NCI-H1436 (cell line): ENCODE data around the gene ADNP.
"Not testable (repeated sequence)": the region's sequence is repeated elsewhere in the genome, so short reads cannot be mapped to it uniquely, and the experiment has no call there.

Experiments used
- DNase-seq: peaks from one replicate; lab custom pipeline; 2025; lab: John Stamatoyannopoulos, UW

The ADNP gene

GRCh38 chr20:50931306-50932015, at the start of gene ADNP:
Gene ADNP (minus strand): TSS chr20:50931437. CDS start chr20:50903996, 27,441 bp downstream.
- DNase-seq: peak; percentile 95

DNA sequence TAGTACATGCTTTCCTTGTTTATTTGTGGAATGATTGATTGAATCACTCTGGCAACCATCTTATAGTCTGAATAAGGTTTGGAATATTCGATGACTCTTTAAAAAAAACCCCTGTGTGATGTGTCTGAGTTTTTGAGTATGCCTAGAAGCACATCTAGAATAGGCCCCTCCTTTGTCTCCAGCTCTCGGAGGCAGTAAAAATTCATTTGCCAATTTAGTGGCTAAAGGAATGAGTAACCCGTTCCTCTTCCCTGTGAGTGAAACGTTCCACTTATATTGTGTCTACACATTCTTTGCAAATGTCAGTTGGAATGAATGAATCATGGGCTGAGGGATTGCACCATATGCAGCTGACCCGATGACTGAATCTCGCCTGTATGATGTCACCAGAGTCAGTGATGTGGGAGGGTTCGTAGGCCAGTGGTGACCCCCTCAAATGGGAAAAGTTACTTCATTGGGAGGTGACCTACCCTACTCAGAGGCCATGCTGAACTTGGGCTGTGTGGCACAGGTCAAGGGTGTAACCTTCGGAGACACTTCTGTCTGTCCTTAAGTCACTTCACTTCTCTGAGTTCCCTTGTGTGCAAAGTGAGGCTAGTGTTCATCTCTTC, 48.9 kb upstream of the ADNP start:
- no peak for DNase-seq

- DNase-seq: not testable (repeated sequence)
These were observed 47.3 kb upstream of the ADNP start for GRCh38 chr20:50978533-50978932.

DNA sequence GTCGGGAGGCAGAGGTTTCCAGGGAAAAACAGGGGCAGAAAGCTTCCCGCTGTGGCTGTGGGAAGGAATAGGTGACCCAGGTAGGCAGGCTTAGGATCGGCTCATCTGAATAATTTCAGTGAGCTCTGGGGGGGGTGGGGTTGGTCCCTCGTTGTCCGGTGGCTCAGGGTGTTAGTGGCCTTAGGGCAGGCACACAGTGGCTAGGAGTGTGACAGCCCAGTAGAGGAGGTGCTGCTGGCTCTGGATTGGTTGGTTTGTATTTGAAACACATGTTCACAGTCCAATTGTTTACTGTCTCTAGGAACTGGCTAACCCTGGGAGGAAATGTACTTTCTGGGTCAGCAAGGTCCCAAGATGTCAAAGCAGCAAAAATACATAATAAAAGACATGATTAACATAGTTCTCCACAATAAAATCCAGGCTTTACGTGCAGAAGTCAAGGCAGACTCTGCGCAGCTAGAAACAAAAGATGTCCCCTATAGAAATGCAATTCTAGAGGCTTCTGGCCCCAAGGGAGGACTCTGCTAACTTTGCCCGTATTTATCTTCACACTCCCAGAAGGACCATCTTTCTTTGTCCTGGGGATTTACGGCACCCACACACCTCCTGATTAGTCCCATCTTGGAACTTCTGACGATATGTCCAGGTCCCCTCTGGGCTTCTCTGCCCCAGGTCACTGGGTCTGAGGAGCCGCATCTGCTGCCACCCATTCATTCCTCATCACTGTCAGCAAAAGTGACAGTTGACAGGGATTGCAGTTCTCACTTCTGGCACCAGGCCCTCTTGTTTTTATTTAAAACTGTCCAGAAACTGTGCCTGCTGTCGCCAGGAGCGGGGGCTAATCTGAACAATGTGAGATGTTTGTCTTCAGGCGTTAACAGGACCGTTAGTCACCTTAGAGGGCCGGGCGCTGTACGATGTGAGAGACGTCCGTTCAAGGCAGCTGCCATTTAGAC, 46.1 kb upstream of the ADNP start:
- no peak for DNase-seq

DNA sequence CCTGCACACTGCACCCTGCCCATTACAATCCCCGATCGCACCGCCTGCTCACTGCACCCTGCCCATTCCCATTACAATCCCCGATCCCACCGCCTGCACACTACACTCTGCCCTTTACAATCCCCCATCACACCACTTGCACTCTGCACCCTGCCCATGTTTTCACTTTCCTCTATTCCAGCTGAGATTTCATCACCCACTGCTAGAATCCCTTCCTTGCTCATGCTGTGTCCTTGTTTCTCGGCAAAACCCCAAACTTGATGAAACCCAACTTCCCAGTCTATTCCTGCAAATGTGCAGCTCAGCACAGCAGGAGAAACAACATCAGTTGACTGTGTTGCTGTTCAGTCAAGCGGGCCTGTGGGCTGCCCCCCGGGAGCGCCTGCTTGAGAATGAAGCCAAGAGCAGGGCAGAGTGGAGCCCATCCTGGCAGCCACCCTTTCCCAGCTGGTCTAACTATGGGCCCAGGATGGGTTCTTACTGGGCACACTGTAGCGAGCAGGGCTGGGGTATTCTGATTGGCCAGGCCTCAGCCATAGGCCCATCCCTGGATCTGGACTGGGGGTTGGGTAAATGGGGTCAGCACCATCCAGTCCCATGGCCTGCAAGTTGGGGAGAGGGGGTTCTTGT, 44.6 kb upstream of the ADNP start:
- DNase-seq: no peak

GRCh38 chr20:50969912-50970311, 38.7 kb upstream of the ADNP start:
- no peak for DNase-seq

- DNase-seq: no peak
These were observed 38.2 kb upstream of the ADNP start for GRCh38 chr20:50969435-50969834.

GRCh38 chr20:50968289-50968688, 37.1 kb upstream of the ADNP start:
- no peak for DNase-seq

- DNase-seq: no peak
These were observed 36.3 kb upstream of the ADNP start for GRCh38 chr20:50967586-50967985.

- no peak for DNase-seq
These were observed 28.4 kb upstream of the ADNP start for GRCh38 chr20:50959543-50960126.

- peak; percentile 91 for DNase-seq
These were observed 27.6 kb upstream of the ADNP start, which contains the start of gene MOCS3 for GRCh38 chr20:50958615-50959542. Gene MOCS3 (plus strand): TSS chr20:50958818. CDS start chr20:50958843, 25 bp downstream.

DNA sequence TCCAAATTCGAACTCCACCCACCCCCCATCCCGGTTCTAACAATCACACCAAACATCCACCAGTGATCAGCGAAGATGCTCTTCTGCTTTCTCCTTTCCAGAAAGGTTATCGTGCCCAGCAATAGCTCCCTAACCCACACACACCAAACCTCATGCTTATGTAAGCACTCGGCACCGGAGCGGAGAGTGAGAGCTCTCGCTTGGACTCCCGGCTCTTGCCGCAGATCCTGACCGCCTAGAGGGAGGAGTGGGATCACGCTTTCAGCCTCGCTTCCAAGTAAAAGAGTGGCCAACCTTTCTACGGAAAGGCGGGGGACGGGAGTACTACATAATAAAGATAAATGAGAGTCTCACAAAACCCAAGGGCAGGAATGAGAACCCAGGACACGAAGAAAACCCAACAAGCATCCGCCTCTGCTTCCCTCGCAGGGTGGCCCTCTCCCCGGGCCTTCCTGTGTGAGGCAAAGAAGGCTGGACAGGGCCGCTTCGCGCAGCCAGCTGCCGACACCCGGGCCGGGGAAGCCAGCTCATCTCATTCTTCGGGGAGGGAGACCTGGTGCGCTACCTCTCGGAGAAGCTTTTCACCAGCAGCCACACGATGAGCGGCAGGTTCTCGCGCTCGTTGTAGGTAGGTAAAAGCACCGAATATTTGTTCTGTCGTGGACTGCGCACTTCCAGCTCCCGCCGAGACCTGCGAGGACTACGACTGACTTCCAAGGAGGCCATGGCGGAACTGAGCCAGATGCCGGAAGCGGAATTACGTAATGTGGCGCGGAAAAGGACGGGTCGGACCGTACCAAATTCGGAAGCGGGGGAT, 26.8 kb upstream of the ADNP start, which contains the start of gene DPM1:
DPM1 (minus strand) TSS at position 735 of the 817 bp plus-strand sequence; CDS start at position 726, 9 bp downstream.
- DNase-seq: peak; percentile 91

GRCh38 chr20:50957276-50957675, 26.0 kb upstream of the ADNP start:
- DNase-seq: no peak

- DNase-seq: no peak
These were observed 22.6 kb upstream of the ADNP start for GRCh38 chr20:50953821-50954220.

- no peak for DNase-seq
These were observed 22.0 kb upstream of the ADNP start for GRCh38 chr20:50953196-50953595.

DNA sequence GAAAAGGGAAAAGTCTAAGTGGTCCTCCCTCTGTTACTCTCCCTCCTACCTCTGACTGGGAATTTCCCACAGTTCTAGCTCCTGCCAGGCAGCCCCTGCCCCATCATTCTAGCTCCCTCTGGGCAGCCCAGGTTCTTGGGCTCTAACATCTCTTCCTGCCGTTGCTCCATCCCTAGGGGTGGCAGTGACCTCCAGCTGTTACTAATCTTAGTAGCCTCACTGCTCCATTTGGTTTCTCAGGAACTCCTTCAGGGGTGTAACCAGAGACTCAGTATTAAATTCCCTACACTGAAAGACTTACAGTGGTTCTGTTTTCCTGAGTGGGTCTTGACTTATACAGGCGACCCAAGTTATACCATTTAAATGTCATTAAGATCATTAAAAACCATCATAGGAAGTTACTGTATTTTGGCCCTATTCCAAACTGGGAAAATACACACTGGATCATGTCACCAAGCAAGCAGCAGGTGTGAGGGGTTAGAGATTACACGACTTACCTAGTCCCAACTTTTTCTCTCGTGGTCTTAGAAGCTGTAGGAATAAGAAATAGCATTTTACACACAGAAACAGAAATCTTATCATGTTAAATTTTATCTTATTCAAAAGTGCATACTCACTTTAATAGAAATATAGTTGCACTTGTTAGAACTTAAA, 17.0 kb upstream of the ADNP start:
- DNase-seq: no peak

DNA sequence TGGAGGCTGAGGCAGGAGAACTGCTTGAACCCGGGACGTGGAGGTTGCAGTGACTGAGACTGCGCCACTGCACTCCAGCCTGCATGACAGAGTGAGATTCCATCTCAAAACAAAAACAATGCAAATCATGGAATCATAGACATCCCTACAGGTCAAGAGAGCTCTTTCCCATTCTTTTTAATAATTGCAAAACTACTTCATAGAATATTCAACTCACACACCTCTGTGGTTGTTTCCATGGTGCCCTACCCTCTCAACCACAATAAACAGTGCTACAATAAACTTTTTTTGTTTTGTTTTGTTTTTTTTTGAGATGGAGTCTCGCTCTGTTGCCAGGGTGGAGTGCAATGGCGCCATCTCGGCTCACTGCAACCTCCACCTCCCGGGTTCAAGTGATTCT, 11.8 kb upstream of the ADNP start:
- DNase-seq: no peak

DNA sequence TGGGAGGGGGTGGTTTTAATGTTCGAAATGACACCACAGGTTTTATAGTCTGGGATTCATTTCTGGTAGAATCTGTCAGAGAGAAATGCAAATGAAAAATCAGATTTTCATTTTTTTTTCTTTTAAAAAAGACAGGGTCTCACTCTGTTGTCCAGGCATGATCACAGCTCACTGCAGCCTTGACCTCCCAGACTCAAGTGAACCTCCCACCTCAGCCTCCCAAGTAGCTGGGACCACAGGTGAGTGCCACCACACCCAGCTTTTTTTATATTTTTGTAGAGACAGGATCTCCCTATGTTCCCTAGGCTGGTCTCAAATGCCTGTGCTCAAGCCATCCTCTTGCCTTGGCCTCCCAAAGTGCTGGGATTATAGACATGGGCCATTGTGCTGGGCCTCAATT, 2.4 kb upstream of the ADNP start:
- DNase-seq: no peak

GRCh38 chr20:50932691-50933280, 1.5 kb upstream of the ADNP start:
- DNase-seq: no peak
